Stimulated activated CD8-positive, alpha-beta memory T cell treated with anti-CD3 and anti-CD28 coated beads, Interleukin-15, amount 100 ng/mL, for 48 hours (primary cell): ENCODE results near the gene LHB.

Source experiments
- DNase-seq, 2 donors: peaks; one replicate each; pipeline ENCODE4 v3.0.0-alpha.2; 2020; ENCODE audit warnings: low read depth in 2 of 2

The LHB gene

GRCh38 chr19:49010453-49010852, 6.4 kb downstream of the LHB start:
- no peak for DNase-seq

DNA sequence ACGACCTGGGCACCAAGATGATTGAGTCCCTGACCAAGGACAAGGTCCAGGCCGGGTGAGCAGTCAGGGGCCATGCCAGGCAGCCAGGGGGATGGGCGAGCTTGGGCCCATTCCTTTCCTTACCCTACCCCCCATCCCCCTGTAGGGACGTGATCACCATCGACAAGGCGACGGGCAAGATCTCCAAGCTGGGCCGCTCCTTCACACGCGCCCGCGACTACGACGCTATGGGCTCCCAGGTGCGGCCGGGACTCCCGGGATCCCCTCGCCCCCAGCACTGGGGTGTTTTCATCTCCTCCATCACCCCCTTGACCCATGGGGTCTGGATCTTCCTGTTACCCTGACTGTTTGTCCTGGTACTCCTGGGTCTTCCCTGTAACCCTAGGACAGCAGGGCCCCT, 7.1 kb downstream of the LHB start:
- DNase-seq = no peak

- no peak for DNase-seq
Measured at GRCh38 chr19:49006905-49007304, 10.0 kb downstream of the LHB start.

- no peak for DNase-seq
Measured at GRCh38 chr19:49004964-49005614, 11.8 kb downstream of the LHB start.

GRCh38 chr19:49004133-49004532, 12.8 kb downstream of the LHB start:
- no peak for DNase-seq

DNA sequence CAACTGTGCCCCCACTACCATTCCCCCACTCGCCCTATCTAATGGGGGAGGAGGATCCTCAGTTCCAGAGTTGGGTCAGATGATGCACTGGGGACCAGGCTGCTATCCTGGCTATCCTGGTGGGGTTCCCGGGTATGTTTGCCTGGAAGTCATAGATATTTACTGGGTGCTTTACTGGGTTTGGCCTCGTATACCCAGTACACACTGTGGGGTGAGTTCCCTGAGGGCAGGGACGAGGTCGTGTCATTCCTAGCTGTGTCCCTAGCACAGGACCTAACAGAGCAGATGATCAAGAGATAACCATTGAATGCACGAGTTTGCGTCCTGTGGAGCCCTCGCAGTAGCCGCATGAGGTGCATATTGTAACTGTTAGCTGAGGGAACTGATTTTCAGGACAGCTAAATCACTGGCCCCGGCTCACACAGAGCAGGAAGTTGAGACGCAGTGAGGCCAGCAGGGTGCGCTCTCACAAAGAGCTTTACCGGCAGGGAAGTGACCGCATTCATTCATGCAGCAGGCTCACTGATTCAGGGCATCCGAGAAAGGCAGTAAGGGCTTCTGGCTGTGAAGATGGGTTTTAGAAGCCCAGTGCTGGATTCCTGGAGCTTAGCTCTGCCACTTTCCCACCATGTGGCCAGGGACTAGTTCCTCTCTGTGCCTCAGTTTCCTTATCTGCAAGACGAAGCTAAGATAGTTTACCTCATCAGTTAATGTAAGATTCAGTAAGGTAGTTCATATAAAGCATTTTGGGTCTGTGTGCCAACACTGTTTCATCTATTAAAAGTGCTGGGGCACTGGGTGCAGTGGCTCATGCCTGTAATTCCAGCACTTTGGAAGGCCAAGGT, 17.2 kb downstream of the LHB start:
- peak; percentile 44 to 49 for DNase-seq

DNA sequence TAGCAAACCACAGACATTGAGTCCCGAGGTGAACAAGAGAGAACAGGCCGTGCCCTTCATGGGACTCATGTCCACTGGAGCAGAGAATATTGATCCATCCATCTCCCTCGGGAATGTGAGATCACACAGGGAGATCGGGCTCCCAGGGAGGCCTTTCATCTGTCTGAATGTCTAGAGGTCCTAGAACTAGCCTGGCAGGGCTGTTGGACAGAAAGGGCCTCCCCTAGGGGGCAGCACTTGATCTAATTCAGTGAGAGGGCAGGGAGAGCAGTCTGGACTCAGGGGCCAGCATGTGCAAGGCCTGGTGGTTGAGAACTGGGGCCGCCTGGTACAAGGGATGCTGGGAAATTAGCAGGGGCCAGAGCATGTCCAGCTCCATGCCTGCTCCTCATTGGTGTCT, 18.9 kb downstream of the LHB start:
- no peak for DNase-seq

- no peak for DNase-seq
Measured at GRCh38 chr19:48994035-48994386, 22.9 kb downstream of the LHB start.

GRCh38 chr19:48993175-48994034, 23.5 kb downstream of the LHB start, which contains the start of the genes GYS1 and RUVBL2:
GYS1 (minus strand) TSS chr19:48993309; CDS start chr19:48993112, 197 bp downstream.
RUVBL2 (plus strand) TSS chr19:48993887; CDS start chr19:48993912, 25 bp downstream.
- peak; percentile 99 for DNase-seq

DNA sequence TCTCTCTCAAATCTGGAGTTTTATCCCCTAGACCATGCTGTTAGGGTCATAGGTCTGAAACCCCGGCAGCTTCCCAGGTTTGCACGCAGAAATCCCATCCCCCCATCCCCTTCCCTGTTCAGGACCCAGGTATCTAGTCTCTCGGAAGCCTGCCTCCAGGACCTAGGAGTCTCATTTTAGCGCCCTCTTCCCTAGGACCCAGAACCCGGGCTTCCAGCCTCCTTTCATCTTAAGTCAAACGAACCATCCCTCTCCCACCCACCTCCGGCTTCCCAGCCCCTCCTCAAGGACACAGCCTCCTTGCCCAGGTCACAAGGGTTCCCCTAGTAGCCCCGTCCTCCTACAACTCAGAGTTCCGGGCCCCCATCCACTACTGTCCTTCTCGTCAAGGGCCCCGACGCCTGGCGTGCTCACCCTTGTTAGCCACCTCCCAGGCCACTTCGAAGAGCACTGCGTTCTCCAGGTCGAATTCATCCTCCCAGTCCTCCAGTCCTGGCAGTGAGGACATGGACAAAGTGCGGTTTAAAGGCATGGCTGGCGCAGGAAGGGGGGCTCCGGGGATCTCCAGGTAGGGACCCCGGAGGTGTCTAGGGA, 24.2 kb downstream of the LHB start:
- no peak for DNase-seq

GRCh38 chr19:48991873-48992580, 24.9 kb downstream of the LHB start:
- no peak for DNase-seq

DNA sequence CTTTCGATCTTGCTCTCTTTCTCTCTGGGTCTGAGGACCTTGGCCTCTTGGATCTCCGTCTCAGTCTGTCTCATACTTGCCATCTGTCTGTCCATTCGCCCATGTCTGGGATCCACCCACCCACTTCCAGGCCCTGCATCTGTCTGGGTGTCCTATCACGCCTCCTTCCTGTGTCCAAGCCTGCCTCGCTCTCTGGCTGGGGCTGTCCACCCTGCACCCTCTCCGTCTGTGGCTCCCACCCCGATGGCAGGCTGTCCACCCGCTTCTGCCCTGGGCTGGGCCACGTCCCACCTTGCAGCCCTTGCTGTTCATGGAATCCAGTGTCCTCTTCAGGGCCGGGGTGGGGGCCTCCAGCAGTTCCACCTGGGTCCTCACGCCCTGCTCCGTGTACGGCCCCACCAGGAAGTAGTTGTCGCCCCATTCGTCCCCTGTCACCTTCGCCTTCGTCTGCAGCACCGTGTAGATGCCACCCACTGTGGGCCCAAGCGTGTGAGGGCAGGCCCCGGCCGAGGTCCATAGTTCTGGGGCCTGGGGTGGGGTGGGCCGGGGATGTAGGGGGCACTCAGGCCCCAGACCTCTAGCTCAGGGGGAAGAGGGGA, 25.8 kb downstream of the LHB start:
- no peak for DNase-seq

DNA sequence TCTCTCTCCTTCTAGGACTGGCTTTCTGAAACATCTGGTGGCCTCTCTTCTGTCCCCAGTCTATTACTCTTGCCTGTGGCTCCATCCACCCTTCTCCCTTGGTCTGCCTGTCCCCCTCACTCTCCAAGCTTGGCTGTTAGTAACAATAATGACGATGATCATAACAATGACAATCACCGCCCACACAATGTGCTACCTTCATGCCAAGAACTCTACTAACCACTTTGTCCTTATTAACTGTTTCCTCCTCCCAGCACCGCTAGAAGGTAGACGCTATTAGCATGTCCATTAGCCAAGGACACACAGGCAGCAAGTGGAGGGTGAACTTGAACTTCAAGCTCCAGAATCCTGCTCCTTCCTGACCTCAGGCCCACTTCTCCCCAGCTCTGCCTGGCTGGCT, 26.5 kb downstream of the LHB start:
- no peak for DNase-seq

DNA sequence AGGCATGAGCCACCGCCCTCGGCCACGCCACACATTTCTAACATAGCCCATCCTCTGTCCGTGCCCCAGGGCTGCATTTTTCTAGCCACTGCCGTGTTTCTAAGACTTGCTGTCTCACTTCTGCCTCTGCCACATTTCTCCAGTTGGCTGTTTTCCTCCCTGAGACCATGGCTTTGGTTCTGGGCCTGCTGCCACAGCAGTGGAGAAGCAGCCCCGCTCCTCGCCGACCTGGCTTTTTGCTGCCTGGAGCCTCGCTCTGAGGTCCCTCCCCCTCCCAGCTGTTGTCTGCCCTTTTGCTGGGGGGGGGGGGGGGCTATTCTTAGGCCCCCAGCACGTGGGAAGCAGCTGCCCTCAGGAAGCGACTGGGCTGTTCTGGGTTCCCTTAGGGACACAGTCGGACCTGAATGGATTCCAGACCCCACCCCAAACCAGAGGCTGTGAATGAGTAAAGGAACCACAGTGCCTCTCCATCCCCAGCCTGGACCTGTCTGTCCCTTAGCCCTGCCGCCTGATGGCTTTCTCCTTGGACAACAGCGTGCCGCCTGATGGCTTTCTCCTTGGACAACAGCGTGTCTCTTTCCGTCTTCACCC, 27.1 kb downstream of the LHB start:
- no peak for DNase-seq

DNA sequence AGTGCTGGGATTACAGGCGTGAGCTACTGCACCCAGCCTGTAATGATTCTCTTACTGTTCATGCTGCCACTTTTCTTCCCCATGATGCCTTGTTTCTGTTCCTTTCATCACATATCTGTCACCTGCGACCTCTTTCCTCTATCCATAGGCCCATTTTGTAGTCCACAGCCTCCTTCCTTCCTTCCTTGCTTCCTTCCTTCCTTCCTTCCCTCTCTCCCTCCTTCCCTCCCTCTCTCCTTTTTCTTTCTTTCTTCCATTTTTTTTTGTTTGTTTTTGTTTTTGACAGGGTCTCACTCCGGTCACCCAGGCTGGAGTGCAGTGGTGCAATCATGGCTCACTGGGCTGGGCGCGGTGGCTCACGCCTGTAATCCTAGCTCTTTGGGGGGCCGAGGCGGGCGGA, 28.0 kb downstream of the LHB start:
- no peak for DNase-seq

- no peak for DNase-seq
Measured at GRCh38 chr19:48988286-48988685, 28.6 kb downstream of the LHB start.

GRCh38 chr19:48987323-48987722, 29.6 kb downstream of the LHB start:
- no peak for DNase-seq

DNA sequence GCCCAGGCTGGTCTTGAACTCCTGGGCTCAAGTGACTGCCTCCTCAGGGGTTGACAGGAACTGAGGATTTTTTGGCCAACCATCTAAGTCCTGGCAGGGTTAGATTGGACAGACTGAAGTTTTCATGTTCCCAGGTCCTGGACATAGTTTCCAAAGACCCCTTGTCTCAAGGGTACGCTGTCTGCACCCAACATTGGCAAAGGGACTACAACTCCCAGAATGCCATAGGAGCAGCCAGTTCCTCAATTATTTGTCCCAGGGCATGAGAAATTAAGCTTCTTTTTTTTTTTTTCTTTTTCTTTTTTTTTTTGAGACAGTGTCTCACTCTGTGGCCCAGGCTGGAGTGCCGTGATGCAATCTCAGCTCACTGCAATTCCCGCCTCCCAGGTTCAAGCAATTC, 30.7 kb downstream of the LHB start:
- no peak for DNase-seq

GRCh38 chr19:48985711-48986110, 31.2 kb downstream of the LHB start:
- no peak for DNase-seq

- DNase-seq = no peak
Measured at GRCh38 chr19:48982280-48982679, 34.6 kb downstream of the LHB start.
